WTC11 (cell line): Measurements from ENCODE around the gene PDZRN4. TPM values are rescaled to one million over a fixed set of nuclear protein-coding genes. Genes with fewer than 3 reads are reported as not detected.
A peak's percentile ranks its signal among the peaks of the same experiment; 100 is the strongest.

Experiments used
- ATAC-seq: fragments of 200-7000 bp; cut with Tn5 transposase; 2 replicates; pipeline ENCODE4 v1.10.0; 2021; ENCODE audit warnings: mild to moderate bottlenecking, moderate library complexity
- CTCF ChIA-PET: fragments of 300-600 bp; sonication (Branson Sonifier 250); formaldehyde crosslinking; loops from one replicate; lab custom pipeline; 2021; ENCODE audit warnings: antibody characterized with exemption; lab: Charles Lee
- POLR2A ChIA-PET: fragments of 350-600 bp; sonication (Branson Sonifier 250); formaldehyde crosslinking; loops from one replicate; lab custom pipeline; 2021; ENCODE audit warnings: antibody characterized with exemption; lab: Charles Lee
- DNase-seq: peaks from one replicate; pipeline ENCODE4 v3.0.0; 2021; ENCODE audit warnings: low spot score
- H3K27ac Mint-ChIP-seq: 2 replicates; pipeline ENCODE4 v1.8.0; 2021; ENCODE audit warnings: mixed read lengths
- H3K27me3 Mint-ChIP-seq: 2 replicates; pipeline ENCODE4 v1.8.0; 2021; ENCODE audit warnings: low read depth, mild to moderate bottlenecking, moderate library complexity, mixed read lengths
- H3K36me3 Mint-ChIP-seq: 2 replicates; pipeline ENCODE4 v1.8.0; 2021; ENCODE audit warnings: mixed read lengths
- H3K4me1 Mint-ChIP-seq: 2 replicates; pipeline ENCODE4 v1.8.0; 2022; ENCODE audit warnings: mixed read lengths
- H3K4me3 Mint-ChIP-seq: 2 replicates; pipeline ENCODE4 v1.8.0; 2021; ENCODE audit warnings: mild to moderate bottlenecking, moderate library complexity, mixed read lengths
- H3K9me3 Mint-ChIP-seq: 2 replicates; pipeline ENCODE4 v1.8.0; 2021; ENCODE audit warnings: mixed read lengths
- CBFB ChIP-seq: sonication (generic); formaldehyde crosslinking; IDR thresholded peaks from 2 replicates; pipeline ENCODE4 v1.8.1; 2022; ENCODE audit warnings: mild to moderate bottlenecking, low read depth, missing genetic modification reagents
- CREM ChIP-seq: sonication (generic); formaldehyde crosslinking; IDR thresholded peaks from 2 replicates; pipeline ENCODE4 v1.8.1; 2022; ENCODE audit warnings: mild to moderate bottlenecking, missing genetic modification reagents, moderate library complexity
- E2F4 ChIP-seq: sonication (generic); formaldehyde crosslinking; IDR thresholded peaks from 2 replicates; pipeline ENCODE4 v1.8.1; 2022; ENCODE audit warnings: low read depth, mild to moderate bottlenecking, moderate library complexity, missing genetic modification reagents, borderline replicate concordance
- ELF4 ChIP-seq: sonication (generic); formaldehyde crosslinking; IDR thresholded peaks from 2 replicates; pipeline ENCODE4 v1.8.1; 2022; ENCODE audit warnings: low read depth, mild to moderate bottlenecking, moderate library complexity, missing genetic modification reagents
- ETV6 ChIP-seq: sonication (generic); formaldehyde crosslinking; IDR thresholded peaks from 2 replicates; pipeline ENCODE4 v1.8.1; 2022; ENCODE audit warnings: mild to moderate bottlenecking, missing genetic modification reagents
- FOXK1 ChIP-seq: sonication (generic); formaldehyde crosslinking; IDR thresholded peaks from 2 replicates; pipeline ENCODE4 v1.8.0; 2022; ENCODE audit warnings: mild to moderate bottlenecking, moderate library complexity, missing genetic modification reagents
- GRHL2 ChIP-seq: fragments of 250-450 bp; sonication (Bioruptor Pico); IDR thresholded peaks from 2 replicates; pipeline ENCODE4 v1.8.0; 2022; ENCODE audit warnings: mild to moderate bottlenecking, moderate library complexity; ENCODE audit not compliant: insufficient replicate concordance, severe bottlenecking
- JAZF1 ChIP-seq: fragments of 250-450 bp; sonication (Bioruptor Pico); IDR thresholded peaks from 2 replicates; pipeline ENCODE4 v1.9.0; 2021; ENCODE audit warnings: moderate library complexity, mild to moderate bottlenecking, inconsistent platforms
- KAT7 ChIP-seq: sonication (generic); formaldehyde crosslinking; IDR thresholded peaks from 2 replicates; pipeline ENCODE4 v1.8.1; 2023; ENCODE audit warnings: missing genetic modification reagents, mild to moderate bottlenecking, borderline replicate concordance
- MLX ChIP-seq: sonication (generic); formaldehyde crosslinking; IDR thresholded peaks from 2 replicates; pipeline ENCODE4 v1.8.1; 2023; ENCODE audit warnings: mild to moderate bottlenecking, missing genetic modification reagents, moderate library complexity
- NR2C2 ChIP-seq: sonication (generic); formaldehyde crosslinking; IDR thresholded peaks from 2 replicates; pipeline ENCODE4 v1.8.0; 2022; ENCODE audit warnings: mild to moderate bottlenecking, missing genetic modification reagents
- NR3C1 ChIP-seq: sonication (generic); formaldehyde crosslinking; conservative IDR thresholded peaks from 2 replicates; pipeline ENCODE4 v1.8.1; 2023; ENCODE audit warnings: low read depth, mild to moderate bottlenecking, missing genetic modification reagents
- RELA ChIP-seq: sonication (generic); formaldehyde crosslinking; IDR thresholded peaks from 2 replicates; pipeline ENCODE4 v1.8.1; 2022; ENCODE audit warnings: missing genetic modification reagents, mild to moderate bottlenecking, borderline replicate concordance
- RORB ChIP-seq: fragments of 250-450 bp; sonication (Bioruptor Pico); IDR thresholded peaks from 2 replicates; pipeline ENCODE4 v1.9.0; 2021; ENCODE audit warnings: mild to moderate bottlenecking
- TCF7 ChIP-seq: sonication (generic); formaldehyde crosslinking; IDR thresholded peaks from 2 replicates; pipeline ENCODE4 v1.8.0; 2022; ENCODE audit warnings: mild to moderate bottlenecking, low read depth, missing genetic modification reagents, moderate library complexity
- TP53 ChIP-seq: sonication (generic); formaldehyde crosslinking; IDR thresholded peaks from 2 replicates; pipeline ENCODE4 v1.8.1; 2023; ENCODE audit warnings: mild to moderate bottlenecking, missing genetic modification reagents
- ZBTB21 ChIP-seq: sonication (generic); formaldehyde crosslinking; IDR thresholded peaks from 2 replicates; pipeline ENCODE4 v1.8.1; 2023; ENCODE audit warnings: mild to moderate bottlenecking, missing genetic modification reagents, borderline replicate concordance
- ZNF263 ChIP-seq: sonication (generic); formaldehyde crosslinking; IDR thresholded peaks from 2 replicates; pipeline ENCODE4 v1.8.1; 2022; ENCODE audit warnings: low read depth, mild to moderate bottlenecking, moderate library complexity, missing genetic modification reagents
- total RNA-seq: library from RNA; stranded (reverse); gene quantifications from 3 replicates; pipeline ENCODE4 v1.2.3, GENCODE V29; 2021
- TF ChIP-seq, protein P1 (sequence below): sonication (generic); formaldehyde crosslinking; IDR thresholded peaks from 2 replicates; pipeline ENCODE4 v1.8.0; 2023; ENCODE audit warnings: missing genetic modification reagents
- TF ChIP-seq, protein P2 (sequence below): sonication (generic); formaldehyde crosslinking; IDR thresholded peaks from 2 replicates; pipeline ENCODE4 v1.8.0; 2023; ENCODE audit warnings: missing genetic modification reagents, mild to moderate bottlenecking, borderline replicate concordance
- TF ChIP-seq, protein P3 (sequence below): fragments of 250-450 bp; sonication (Bioruptor Pico); conservative IDR thresholded peaks from 2 replicates; pipeline ENCODE4 v1.9.0; 2021; ENCODE audit warnings: mild to moderate bottlenecking

PDZRN4 gene
- total RNA-seq, 1 experiment from 2014 or later: 0.09 TPM

DNA sequence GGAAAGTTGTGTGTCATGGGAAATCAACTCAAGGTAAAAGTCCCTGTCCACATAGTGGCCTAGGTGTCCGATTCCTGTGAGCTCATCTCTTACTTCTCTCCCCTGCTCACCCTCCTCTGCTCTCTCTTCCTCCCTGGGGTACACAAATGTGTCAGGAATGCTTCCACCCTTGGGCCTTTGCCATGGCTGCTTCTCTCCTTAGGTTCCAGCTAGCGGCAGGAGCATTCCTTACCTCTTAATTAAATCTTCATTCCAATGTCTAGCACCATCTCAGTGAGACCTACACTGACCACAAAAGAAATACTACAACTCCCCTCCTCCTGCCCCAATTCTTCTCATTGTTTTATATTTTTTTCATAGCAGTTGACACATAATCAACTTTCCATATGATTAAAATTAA, 298.6 kb downstream of the PDZRN4 start:
- Mint-ChIP-seq H3K9me3 (peaks cover 6% of the 10 kb centered on the region; the same call in 1 of the 2 replicates), H3K27me3 (no peaks in the 10 kb centered on the region; the same call in 1 of the 2 replicates), H3K4me3 (no peak overlapping the region), H3K4me1 (peaks cover 5% of the 10 kb centered on the region; the same call in 1 of the 2 replicates), H3K27ac (peak overlapping the region; percentile 54; the same call in 1 of the 2 replicates), H3K36me3 (no peaks in the 10 kb centered on the region)
- DNase-seq (no peak), ATAC-seq (peak; percentile 44)
- ChIA-PET POLR2A (no interaction called here), CTCF (no interaction called here)
- TF ChIP-seq KAT7 (CRISPR knock-in tag) (no peak), TP53 (CRISPR knock-in tag) (no peak), RELA (CRISPR knock-in tag) (no peak), MLX (no peak), GRHL2 (CRISPR knock-in tag) (no peak), FOXK1 (CRISPR knock-in tag) (no peak)

DNA sequence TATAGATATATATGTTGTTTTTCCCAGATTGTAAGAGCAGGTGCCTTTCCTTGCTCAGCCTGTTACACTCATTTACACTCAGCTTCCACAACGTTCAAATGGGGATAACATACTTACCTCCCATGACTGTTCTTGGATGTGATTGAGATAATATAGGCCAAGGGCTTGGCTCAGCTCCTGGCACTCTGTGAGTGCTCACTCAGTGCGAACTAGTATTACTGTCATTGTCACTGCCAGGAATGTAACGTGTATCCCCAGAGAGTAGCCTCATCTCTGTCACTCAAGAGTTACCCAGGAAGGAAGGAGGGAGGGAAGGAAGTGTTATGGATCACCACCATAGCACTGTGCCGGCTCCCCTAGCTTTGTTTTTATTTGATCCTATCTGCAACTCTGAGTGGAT, 307.9 kb downstream of the PDZRN4 start:
- CTCF ChIA-PET: no interaction called here
- TF ChIP-seq, protein P1, sequence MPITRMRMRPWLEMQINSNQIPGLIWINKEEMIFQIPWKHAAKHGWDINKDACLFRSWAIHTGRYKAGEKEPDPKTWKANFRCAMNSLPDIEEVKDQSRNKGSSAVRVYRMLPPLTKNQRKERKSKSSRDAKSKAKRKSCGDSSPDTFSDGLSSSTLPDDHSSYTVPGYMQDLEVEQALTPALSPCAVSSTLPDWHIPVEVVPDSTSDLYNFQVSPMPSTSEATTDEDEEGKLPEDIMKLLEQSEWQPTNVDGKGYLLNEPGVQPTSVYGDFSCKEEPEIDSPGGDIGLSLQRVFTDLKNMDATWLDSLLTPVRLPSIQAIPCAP (CRISPR knock-in tag): no peak
- TF ChIP-seq NR2C2 (CRISPR knock-in tag) (no peak), NR3C1 (CRISPR knock-in tag) (no peak), RORB (no peak), E2F4 (CRISPR knock-in tag) (no peak), JAZF1 (CRISPR knock-in tag) (no peak), TCF7 (CRISPR knock-in tag) (no peak), CBFB (CRISPR knock-in tag) (no peak), KAT7 (CRISPR knock-in tag) (no peak), ELF4 (CRISPR knock-in tag) (no peak), ETV6 (no peak), ZNF263 (CRISPR knock-in tag) (no peak), CREM (CRISPR knock-in tag) (no peak), ZBTB21 (CRISPR knock-in tag) (no peak)
- TF ChIP-seq, protein P2, sequence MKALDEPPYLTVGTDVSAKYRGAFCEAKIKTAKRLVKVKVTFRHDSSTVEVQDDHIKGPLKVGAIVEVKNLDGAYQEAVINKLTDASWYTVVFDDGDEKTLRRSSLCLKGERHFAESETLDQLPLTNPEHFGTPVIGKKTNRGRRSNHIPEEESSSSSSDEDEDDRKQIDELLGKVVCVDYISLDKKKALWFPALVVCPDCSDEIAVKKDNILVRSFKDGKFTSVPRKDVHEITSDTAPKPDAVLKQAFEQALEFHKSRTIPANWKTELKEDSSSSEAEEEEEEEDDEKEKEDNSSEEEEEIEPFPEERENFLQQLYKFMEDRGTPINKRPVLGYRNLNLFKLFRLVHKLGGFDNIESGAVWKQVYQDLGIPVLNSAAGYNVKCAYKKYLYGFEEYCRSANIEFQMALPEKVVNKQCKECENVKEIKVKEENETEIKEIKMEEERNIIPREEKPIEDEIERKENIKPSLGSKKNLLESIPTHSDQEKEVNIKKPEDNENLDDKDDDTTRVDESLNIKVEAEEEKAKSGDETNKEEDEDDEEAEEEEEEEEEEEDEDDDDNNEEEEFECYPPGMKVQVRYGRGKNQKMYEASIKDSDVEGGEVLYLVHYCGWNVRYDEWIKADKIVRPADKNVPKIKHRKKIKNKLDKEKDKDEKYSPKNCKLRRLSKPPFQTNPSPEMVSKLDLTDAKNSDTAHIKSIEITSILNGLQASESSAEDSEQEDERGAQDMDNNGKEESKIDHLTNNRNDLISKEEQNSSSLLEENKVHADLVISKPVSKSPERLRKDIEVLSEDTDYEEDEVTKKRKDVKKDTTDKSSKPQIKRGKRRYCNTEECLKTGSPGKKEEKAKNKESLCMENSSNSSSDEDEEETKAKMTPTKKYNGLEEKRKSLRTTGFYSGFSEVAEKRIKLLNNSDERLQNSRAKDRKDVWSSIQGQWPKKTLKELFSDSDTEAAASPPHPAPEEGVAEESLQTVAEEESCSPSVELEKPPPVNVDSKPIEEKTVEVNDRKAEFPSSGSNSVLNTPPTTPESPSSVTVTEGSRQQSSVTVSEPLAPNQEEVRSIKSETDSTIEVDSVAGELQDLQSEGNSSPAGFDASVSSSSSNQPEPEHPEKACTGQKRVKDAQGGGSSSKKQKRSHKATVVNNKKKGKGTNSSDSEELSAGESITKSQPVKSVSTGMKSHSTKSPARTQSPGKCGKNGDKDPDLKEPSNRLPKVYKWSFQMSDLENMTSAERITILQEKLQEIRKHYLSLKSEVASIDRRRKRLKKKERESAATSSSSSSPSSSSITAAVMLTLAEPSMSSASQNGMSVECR (CRISPR knock-in tag): no peak
- TF ChIP-seq, protein P3, sequence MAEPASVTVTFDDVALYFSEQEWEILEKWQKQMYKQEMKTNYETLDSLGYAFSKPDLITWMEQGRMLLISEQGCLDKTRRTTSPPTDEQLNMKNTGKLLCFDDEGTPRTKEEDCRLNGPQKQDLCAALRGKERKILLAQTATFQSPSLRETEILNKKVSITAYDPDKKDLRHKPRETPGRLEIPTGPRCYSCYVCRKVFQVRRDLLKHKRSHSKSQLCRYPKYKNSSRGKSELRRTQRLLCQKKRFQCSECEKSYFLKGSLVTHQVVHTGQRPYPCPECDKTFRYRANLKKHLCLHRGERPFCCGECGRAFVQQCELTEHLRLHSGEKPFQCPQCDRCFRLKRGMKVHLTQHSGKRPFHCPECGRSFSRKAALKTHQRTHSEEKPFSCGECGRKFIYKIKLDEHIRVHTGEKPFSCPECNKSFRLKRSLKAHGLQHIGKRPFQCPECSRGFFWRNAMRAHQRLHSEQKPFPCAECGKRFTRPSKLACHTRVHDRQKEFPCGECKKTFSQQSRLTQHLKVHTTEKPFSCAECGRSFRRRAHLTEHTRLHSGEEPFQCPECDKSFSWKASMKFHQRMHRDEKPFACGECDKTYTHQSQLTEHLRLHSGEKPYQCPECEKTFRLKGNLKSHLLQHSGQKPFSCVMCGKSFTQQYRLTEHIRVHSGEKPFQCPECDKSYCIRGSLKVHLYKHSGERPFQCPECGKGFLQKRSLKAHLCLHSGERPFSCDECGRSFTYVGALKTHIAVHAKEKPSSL (CRISPR knock-in tag): no peak
- no peak for ATAC-seq

More for the DNA sequence above, 307.9 kb downstream of the PDZRN4 start:
- Mint-ChIP-seq H3K9me3 (no peaks in the 10 kb centered on the region), H3K27me3 (no peaks in the 10 kb centered on the region), H3K36me3 (no peaks in the 10 kb centered on the region), H3K27ac (no peak overlapping the region), H3K4me1 (0 out of 2 replicates have a peak, but pooled peaks cover 7% of the 10 kb centered on the region), H3K4me3 (no peak overlapping the region)
- POLR2A ChIA-PET: no interaction called here
- DNase-seq: no peak
